GM21515 (cell line): Measurements from ENCODE around the gene ZEB1.
"Not testable (repeated sequence)": the region's sequence is repeated elsewhere in the genome, so short reads cannot be mapped to it uniquely, and the experiment has no call there.

Experiments used
- ATAC-seq: cut with Tn5 transposase; IDR thresholded peaks from one replicate; pipeline ENCODE4 v1.9.1; 2021; ENCODE audit not compliant: unreplicated experiment

The ZEB1 gene

GRCh38 chr10:31484431-31485135, 165.6 kb downstream of the ZEB1 start:
- ATAC-seq = no peak

GRCh38 chr10:31490858-31491504, 172.0 kb downstream of the ZEB1 start:
- peak; percentile 61 for ATAC-seq

- no peak for ATAC-seq
These were observed 188.4 kb downstream of the ZEB1 start for GRCh38 chr10:31507427-31507826.

- no peak for ATAC-seq
These were observed 189.2 kb downstream of the ZEB1 start for GRCh38 chr10:31508234-31508633.

- ATAC-seq = no peak
These were observed 189.9 kb downstream of the ZEB1 start for GRCh38 chr10:31508882-31509281.

- ATAC-seq = no peak
These were observed 191.0 kb downstream of the ZEB1 start for GRCh38 chr10:31509989-31510388.

GRCh38 chr10:31515116-31515515, 196.1 kb downstream of the ZEB1 start:
- no peak for ATAC-seq

GRCh38 chr10:31515819-31516402, 196.9 kb downstream of the ZEB1 start:
- ATAC-seq = no peak

GRCh38 chr10:31520986-31521831, 202.2 kb downstream of the ZEB1 start:
- no peak for ATAC-seq

- ATAC-seq = no peak
These were observed 203.8 kb downstream of the ZEB1 start for GRCh38 chr10:31522820-31523219.

GRCh38 chr10:31524460-31524859, 205.4 kb downstream of the ZEB1 start:
- no peak for ATAC-seq

GRCh38 chr10:31526178-31526577, 207.2 kb downstream of the ZEB1 start:
- ATAC-seq = no peak

GRCh38 chr10:31526681-31527080, 207.7 kb downstream of the ZEB1 start:
- ATAC-seq = no peak

GRCh38 chr10:31528831-31529230, 209.8 kb downstream of the ZEB1 start:
- ATAC-seq = no peak

- ATAC-seq = no peak
These were observed 217.3 kb downstream of the ZEB1 start for GRCh38 chr10:31536302-31536701.

- ATAC-seq = no peak
These were observed 230.9 kb downstream of the ZEB1 start for GRCh38 chr10:31549896-31550295.

GRCh38 chr10:31554556-31554955, 235.5 kb downstream of the ZEB1 start:
- no peak for ATAC-seq

- no peak for ATAC-seq
These were observed 238.8 kb downstream of the ZEB1 start for GRCh38 chr10:31557854-31558253.

GRCh38 chr10:31568252-31568861, 249.3 kb downstream of the ZEB1 start:
- ATAC-seq = not testable (repeated sequence)

GRCh38 chr10:31574577-31574976, 255.6 kb downstream of the ZEB1 start:
- ATAC-seq = no peak
